Measurements from ENCODE around the gene TGFBRAP1. TPM values are rescaled to one million over a fixed set of nuclear protein-coding genes. Genes with fewer than 3 reads are reported as not detected.

The TGFBRAP1 gene
- total RNA-seq, 1 experiment from 2014 or later, result 19.3 TPM

GRCh38 chr2:105369777-105370690, 40.5 kb upstream of the TGFBRAP1 start:
- no peaks in the 10 kb centered on the region for H3K4me1 Mint-ChIP-seq (ENCODE audit: insufficient read depth, unreplicated experiment)
- no peaks in the 10 kb centered on the region for H3K9me3 Mint-ChIP-seq (ENCODE audit: unreplicated experiment)
- TF ChIP-seq CTCF (IDR thresholded peaks at IDR 0.05; ENCODE audit: unreplicated experiment), result peak; percentile 51
- no peak overlapping the region for H3K27ac Mint-ChIP-seq (ENCODE audit: low read depth, unreplicated experiment)
- ChIA-PET CTCF (interaction anchor here (0.6 to 6.5 kb wide), 18 partner anchors 8 to 686 kb away, joined by 3 to 92 read pairs (median 4); no protein-coding TSS in a partner anchor), POLR2A (interaction anchor here (1.0 to 1.5 kb wide), 3 partner anchors 146 to 151 kb away, joined by 3 to 5 read pairs (median 4); no protein-coding TSS in a partner anchor)
- no TSS peak for BruUV-seq (replicated peaks)
- intact Hi-C loops (cut with micrococcal nuclease), result loop anchor here (1.0 kb wide), 1 partner anchor 151 kb away; no protein-coding TSS in a partner anchor
- no peaks in the 10 kb centered on the region for H3K27me3 Mint-ChIP-seq (ENCODE audit: insufficient read depth, unreplicated experiment)
- peaks cover 98% of the 10 kb centered on the region for H3K36me3 Mint-ChIP-seq (ENCODE audit: insufficient read depth, unreplicated experiment)
- no peak overlapping the region for H3K4me3 Mint-ChIP-seq (ENCODE audit: unreplicated experiment)
- DNase-seq (ENCODE audit: unreplicated experiment), result peak; percentile 60

GRCh38 chr2:105368759-105369408, 39.3 kb upstream of the TGFBRAP1 start:
- no peak for DNase-seq (ENCODE audit: unreplicated experiment)
- Mint-ChIP-seq H3K9me3 (ENCODE audit: unreplicated experiment) (no peaks in the 10 kb centered on the region), H3K36me3 (ENCODE audit: insufficient read depth, unreplicated experiment) (peaks cover 98% of the 10 kb centered on the region), H3K27me3 (ENCODE audit: insufficient read depth, unreplicated experiment) (no peaks in the 10 kb centered on the region), H3K4me3 (ENCODE audit: unreplicated experiment) (no peak overlapping the region), H3K27ac (ENCODE audit: low read depth, unreplicated experiment) (peak overlapping the region; percentile 5), H3K4me1 (ENCODE audit: insufficient read depth, unreplicated experiment) (no peaks in the 10 kb centered on the region)
- intact Hi-C loops (cut with micrococcal nuclease), result no loop called here
- no TSS peak for BruUV-seq (replicated peaks)
- ChIA-PET CTCF (interaction anchor here (0.6 to 6.5 kb wide), 14 partner anchors 9 to 176 kb away, joined by 3 to 92 read pairs (median 4); no protein-coding TSS in a partner anchor), POLR2A (interaction anchor here (0.7 to 1.5 kb wide), 3 partner anchors 147 to 154 kb away, joined by 3 to 5 read pairs (median 3); no protein-coding TSS in a partner anchor)
- TF ChIP-seq CTCF (IDR thresholded peaks at IDR 0.05; ENCODE audit: unreplicated experiment), result no peak

GRCh38 chr2:105365206-105365605, 35.7 kb upstream of the TGFBRAP1 start:
- BruUV-seq (replicated peaks), result no TSS peak
- no peaks in the 10 kb centered on the region for H3K4me1 Mint-ChIP-seq (ENCODE audit: insufficient read depth, unreplicated experiment)
- POLR2A ChIA-PET, result interaction anchor here (0.7 to 3.3 kb wide), 3 partner anchors 10 to 541 kb away, joined by 3 to 10 read pairs (median 5); no protein-coding TSS in a partner anchor
- H3K36me3 Mint-ChIP-seq (ENCODE audit: insufficient read depth, unreplicated experiment), result peaks cover 97% of the 10 kb centered on the region
- CTCF ChIA-PET, result interaction anchor here (0.7 to 6.5 kb wide), 6 partner anchors 24 to 155 kb away, joined by 3 to 92 read pairs (median 4); no protein-coding TSS in a partner anchor
- DNase-seq (ENCODE audit: unreplicated experiment), result no peak
- H3K4me3 Mint-ChIP-seq (ENCODE audit: unreplicated experiment), result no peak overlapping the region
- intact Hi-C loops (cut with micrococcal nuclease), result no loop called here
- no peaks in the 10 kb centered on the region for H3K9me3 Mint-ChIP-seq (ENCODE audit: unreplicated experiment)
- no peaks in the 10 kb centered on the region for H3K27me3 Mint-ChIP-seq (ENCODE audit: insufficient read depth, unreplicated experiment)
- no peak overlapping the region for H3K27ac Mint-ChIP-seq (ENCODE audit: low read depth, unreplicated experiment)
- TF ChIP-seq CTCF (IDR thresholded peaks at IDR 0.05; ENCODE audit: unreplicated experiment), result no peak
